Activated T-cell treated with anti-CD3 and anti-CD28 coated beads for 4 hours (primary cell): ENCODE measurements around the gene PRSS56.
"Not testable (repeated sequence)": the region's sequence is repeated elsewhere in the genome, so short reads cannot be mapped to it uniquely, and the experiment has no call there.

Experiments used
- DNase-seq: peaks from one replicate; pipeline ENCODE4 v3.0.0-alpha.2; 2020

Gene PRSS56

GRCh38 chr2:232526372-232526941 is 6.3 kb downstream of the PRSS56 start:
- DNase-seq: no peak

GRCh38 chr2:232527905-232528470 is 7.8 kb downstream of the PRSS56 start:
- no peak for DNase-seq

- no peak for DNase-seq
These were observed 8.7 kb downstream of the PRSS56 start for GRCh38 chr2:232528746-232529460.

- no peak for DNase-seq
These were observed 9.8 kb downstream of the PRSS56 start for GRCh38 chr2:232529806-232530547.

- no peak for DNase-seq
These were observed 10.6 kb downstream of the PRSS56 start for GRCh38 chr2:232530626-232531260.

GRCh38 chr2:232532419-232532818 is 12.2 kb downstream of the PRSS56 start:
- DNase-seq: no peak

GRCh38 chr2:232532821-232533220 is 12.6 kb downstream of the PRSS56 start:
- DNase-seq: not testable (repeated sequence)

- no peak for DNase-seq
These were observed 13.9 kb downstream of the PRSS56 start for GRCh38 chr2:232533944-232534710.

GRCh38 chr2:232534940-232535651 is 14.9 kb downstream of the PRSS56 start:
- no peak for DNase-seq

GRCh38 chr2:232535761-232536530 is 15.8 kb downstream of the PRSS56 start:
- DNase-seq: no peak

GRCh38 chr2:232537079-232537478 is 16.9 kb downstream of the PRSS56 start:
- no peak for DNase-seq

GRCh38 chr2:232537499-232537898 is 17.3 kb downstream of the PRSS56 start:
- DNase-seq: no peak

- DNase-seq: no peak
These were observed 18.5 kb downstream of the PRSS56 start for GRCh38 chr2:232538671-232539070.

- no peak for DNase-seq
These were observed 19.4 kb downstream of the PRSS56 start, which contains the start of gene CHRNG for GRCh38 chr2:232539298-232540231. TSS of gene CHRNG (plus strand) at chr2:232539692. CDS start at chr2:232539748, 56 bp downstream.

- no peak for DNase-seq
These were observed 20.4 kb downstream of the PRSS56 start for GRCh38 chr2:232540441-232541041.

GRCh38 chr2:232541195-232541960 is 21.2 kb downstream of the PRSS56 start:
- DNase-seq: no peak

GRCh38 chr2:232541961-232542714 is 21.9 kb downstream of the PRSS56 start:
- DNase-seq: no peak
